Liver (tissue), 10 donors: ENCODE data around the gene ZNF710. TPM values are rescaled to one million over a fixed set of nuclear protein-coding genes. Genes with fewer than 3 reads are reported as not detected.

Experiments
- DNase-seq: peaks from one replicate; pipeline ENCODE4 v3.0.0-alpha.2; 2017; ENCODE audit warnings: low spot score
- H3K27ac ChIP-seq, 2 donors: one replicate each; pipeline ENCODE4 v1.7.0; 2013; ENCODE audit warnings: inconsistent platforms in 2 of 2, low read length in 2 of 2, control low read depth in 1 of 2, low read depth in 1 of 2, mild to moderate bottlenecking in 1 of 2
- H3K27me3 ChIP-seq, 4 donors: one replicate each; pipeline versions ENCODE4 v1.6.1 to v1.7.0; 2013; ENCODE audit warnings: low read length in 3 of 4, inconsistent platforms in 1 of 4, mild to moderate bottlenecking in 1 of 4, moderate library complexity in 1 of 4; ENCODE audit not compliant: control insufficient read depth in 4 of 4, insufficient read depth in 4 of 4
- H3K36me3 ChIP-seq, 4 donors: one replicate each; pipeline versions ENCODE4 v1.6.1 to v1.7.0; 2013; ENCODE audit warnings: low read length in 3 of 4, mild to moderate bottlenecking in 3 of 4, low read depth in 1 of 4, moderate library complexity in 1 of 4; ENCODE audit not compliant: control insufficient read depth in 4 of 4, insufficient read depth in 3 of 4
- H3K4me1 ChIP-seq, 4 donors: one replicate each; pipeline versions ENCODE4 v1.6.1 to v1.7.0; 2013; ENCODE audit warnings: low read length in 3 of 4, mild to moderate bottlenecking in 3 of 4, moderate library complexity in 1 of 4; ENCODE audit not compliant: control insufficient read depth in 4 of 4, insufficient read depth in 4 of 4
- H3K4me3 ChIP-seq, 3 donors: one replicate each; pipeline versions ENCODE4 v1.6.1 to v1.7.0; 2013; ENCODE audit warnings: low read length in 3 of 3, control low read depth in 1 of 3, low read depth in 1 of 3, mild to moderate bottlenecking in 1 of 3
- H3K9ac ChIP-seq, 2 donors: one replicate each; pipeline ENCODE4 v1.7.0; 2013; ENCODE audit warnings: low read length in 2 of 2, mild to moderate bottlenecking in 2 of 2, moderate library complexity in 2 of 2, control low read depth in 1 of 2, low read depth in 1 of 2
- H3K9me3 ChIP-seq, 4 donors: one replicate each; pipeline versions ENCODE4 v1.6.1 to v1.7.0; 2013; ENCODE audit warnings: low read length in 3 of 4; ENCODE audit not compliant: control insufficient read depth in 4 of 4
- CTCF ChIP-seq: fragments of 150-350 bp; IDR thresholded peaks from 2 replicates; pipeline ENCODE4 v1.5.1; 2017; ENCODE audit warnings: improper control_type of control experiment, low read depth, low read length; ENCODE audit not compliant: missing input control
- FOXA1 ChIP-seq: IDR thresholded peaks from 2 replicates; pipeline ENCODE4 v1.6.1; 2016; ENCODE audit warnings: antibody characterized with exemption
- FOXA2 ChIP-seq: IDR thresholded peaks from 2 replicates; pipeline ENCODE4 v1.6.1; 2016; ENCODE audit warnings: antibody characterized with exemption
- HNF4G ChIP-seq: IDR thresholded peaks from 2 replicates; pipeline ENCODE4 v1.6.1; 2016; ENCODE audit warnings: antibody characterized with exemption
- JUND ChIP-seq, 2 donors: IDR thresholded peaks; 2 replicates each; pipeline ENCODE4 v1.6.1; 2016; ENCODE audit warnings: antibody characterized with exemption in 2 of 2
- NR2F2 ChIP-seq: IDR thresholded peaks from 2 replicates; pipeline ENCODE4 v1.6.1; 2016; ENCODE audit warnings: antibody characterized with exemption
- RAD21 ChIP-seq, 2 donors: IDR thresholded peaks; 2 replicates each; pipeline ENCODE4 v1.6.1; 2016; ENCODE audit warnings: antibody characterized with exemption in 2 of 2, mild to moderate bottlenecking in 2 of 2
- RXRA ChIP-seq, 2 donors: IDR thresholded peaks; 2 replicates each; pipeline ENCODE4 v1.6.1; 2017 to 2018; ENCODE audit warnings: antibody characterized with exemption in 2 of 2, mild to moderate bottlenecking in 1 of 2
- TAF1 ChIP-seq: conservative IDR thresholded peaks from 2 replicates; pipeline ENCODE4 v1.6.1; 2016; ENCODE audit warnings: antibody characterized with exemption, mild to moderate bottlenecking
- ZBTB33 ChIP-seq: IDR thresholded peaks from 2 replicates; pipeline ENCODE4 v1.6.1; 2016; ENCODE audit warnings: antibody characterized with exemption
- WGBS: extraction: QIAGEN DNeasy Blood & Tissue Kit; methylation state at CpG from one replicate; pipeline ENCODE4 v1.1.7; 2013; 5-methylcytosine and 5-hydroxymethylcytosine counted together
- polyA plus RNA-seq, 2 donors: library from polyadenylated mRNA; stranded (reverse) in 1 of 2; unstranded in 1 of 2; fragments of 200-250 nt in 1 of 2; fragments of >200 nt in 1 of 2; fragmentation: Nextera tagmentation in 1 of 2; extraction: Ambion mirVana in 1 of 2; gene quantifications; one replicate each; pipeline versions ENCODE4 v1.2.1 to v1.2.3, GENCODE V29; 2013 to 2015
- small RNA-seq: library from RNA; depleted of rRNA; stranded (forward); fragments of <200 nt; gene quantifications from one replicate; pipeline ENCODE3, GENCODE V24; 2014
- total RNA-seq, 2 donors: library from RNA; depleted of rRNA; stranded (reverse); fragments of >200 nt; gene quantifications; one replicate each; pipeline ENCODE4 v1.2.3, GENCODE V29; 2014
- donor health status: healthy.
- donor health status: healthy.
- donor health status: healthy.
- donor health status: healthy.
- donor health status: healthy.

The ZNF710 gene
- total and polyA plus RNA-seq, 4 donors: 1.9 to 15.3 (median 5.4) TPM

- no peak for TF ChIP-seq TAF1
- TF ChIP-seq CTCF: no peak
- TF ChIP-seq RAD21 (IDR thresholded peaks at IDR 0.05): no peak
- no peak for TF ChIP-seq ZBTB33
- TF ChIP-seq RXRA (IDR thresholded peaks at IDR 0.05): no peak
- no peak for TF ChIP-seq JUND (IDR thresholded peaks at IDR 0.05)
- no peak for TF ChIP-seq FOXA2
- TF ChIP-seq NR2F2: no peak
- no peak for TF ChIP-seq FOXA1
- TF ChIP-seq HNF4G: no peak
- no peak for DNase-seq
- Histone ChIP-seq H3K9me3 (no peaks in the 10 kb centered on the region), H3K27ac (no peak overlapping the region), H3K9ac (no peak overlapping the region), H3K4me3 (no peak overlapping the region), H3K36me3 (no peaks in the 10 kb centered on the region), H3K27me3 (no peaks in the 10 kb centered on the region), H3K4me1 (peaks cover 3 to 10% (median 7%) of the 10 kb centered on the region in 4 donors)
- WGBS: 95% methylated on average over 8 of the region's 8 CpGs
These were observed 129.2 kb downstream of the ZNF710 start for GRCh38 chr15:90130291-90130690.

Small RNAs within 50 kb of the gene (small RNA-seq; reads per million reads assigned to genes)
- gene MIR3174 (0.80 reads per million, percentile 72 among the genes with 10 or more reads in this experiment), gene RF00066 (not detected)

Other genes with a start within 250 kb of the ZNF710 start
- gene MESP2, start 225.0 kb upstream of the ZNF710 start, total RNA-seq: not detected
- gene MESP2, start 225.0 kb upstream of the ZNF710 start, polyA plus RNA-seq: under 1 TPM in 1 of 2 donors, not detected in 1; 0.03 TPM
- 100 to 1,000 TPM in 1 of 2 donors, 10 to 100 TPM in 1; 88.8 to 182 TPM for gene ANPEP, start 186.5 kb upstream of the ZNF710 start, total RNA-seq
- 100 to 1,000 TPM; 150 to 227 TPM for gene ANPEP, start 186.5 kb upstream of the ZNF710 start, polyA plus RNA-seq
- gene AP3S2, start 107.3 kb upstream of the ZNF710 start, total RNA-seq: 10 to 100 TPM; 24.1 to 73.5 TPM
- 10 to 100 TPM in 1 of 2 donors, 1 to 10 TPM in 1; 8.4 to 27.6 TPM for gene AP3S2, start 107.3 kb upstream of the ZNF710 start, polyA plus RNA-seq
- gene ARPIN, start 88.4 kb upstream of the ZNF710 start, total RNA-seq: 1 to 10 TPM; 3.9 to 7.2 TPM
- gene ARPIN, start 88.4 kb upstream of the ZNF710 start, polyA plus RNA-seq: 1 to 10 TPM; 1.6 to 3.2 TPM
- 100 to 1,000 TPM; 149 to 318 TPM for gene IDH2, start 101.1 kb downstream of the ZNF710 start, total RNA-seq
- 100 to 1,000 TPM; 278 to 339 TPM for gene IDH2, start 101.1 kb downstream of the ZNF710 start, polyA plus RNA-seq
- 10 to 100 TPM; 38.8 to 52.2 TPM for gene SEMA4B, start 200.0 kb downstream of the ZNF710 start, total RNA-seq
- gene SEMA4B, start 200.0 kb downstream of the ZNF710 start, polyA plus RNA-seq: 10 to 100 TPM; 14.3 to 15.2 TPM
- gene CIB1, start 232.6 kb downstream of the ZNF710 start, total RNA-seq: 10 to 100 TPM; 14.9 to 19.5 TPM
- gene CIB1, start 232.6 kb downstream of the ZNF710 start, polyA plus RNA-seq: 100 to 1,000 TPM in 1 of 2 donors, 10 to 100 TPM in 1; 79.1 to 107 TPM
- gene GDPGP1, start 232.9 kb downstream of the ZNF710 start, total RNA-seq: 1 to 10 TPM; 6.7 to 8.6 TPM
- gene GDPGP1, start 232.9 kb downstream of the ZNF710 start, polyA plus RNA-seq: 1 to 10 TPM; 2.5 to 3.5 TPM
- gene TTLL13, start 248.2 kb downstream of the ZNF710 start, total RNA-seq: under 1 TPM in 1 of 2 donors, not detected in 1; 0.08 TPM
- gene TTLL13, start 248.2 kb downstream of the ZNF710 start, polyA plus RNA-seq: under 1 TPM in 1 of 2 donors, not detected in 1; 0.17 TPM